Activated naive CD4-positive, alpha-beta T cell treated with anti-CD3 and anti-CD28 coated beads, Interleukin-2, amount 50 U/mL, for 16 hours (primary cell): ENCODE results near the gene B3GALT6.
"Not testable (repeated sequence)": the region's sequence is repeated elsewhere in the genome, so short reads cannot be mapped to it uniquely, and the experiment has no call there.

ENCODE experiments used
- DNase-seq: peaks from one replicate; pipeline ENCODE4 v3.0.0-alpha.2; 2020

The B3GALT6 gene

DNA sequence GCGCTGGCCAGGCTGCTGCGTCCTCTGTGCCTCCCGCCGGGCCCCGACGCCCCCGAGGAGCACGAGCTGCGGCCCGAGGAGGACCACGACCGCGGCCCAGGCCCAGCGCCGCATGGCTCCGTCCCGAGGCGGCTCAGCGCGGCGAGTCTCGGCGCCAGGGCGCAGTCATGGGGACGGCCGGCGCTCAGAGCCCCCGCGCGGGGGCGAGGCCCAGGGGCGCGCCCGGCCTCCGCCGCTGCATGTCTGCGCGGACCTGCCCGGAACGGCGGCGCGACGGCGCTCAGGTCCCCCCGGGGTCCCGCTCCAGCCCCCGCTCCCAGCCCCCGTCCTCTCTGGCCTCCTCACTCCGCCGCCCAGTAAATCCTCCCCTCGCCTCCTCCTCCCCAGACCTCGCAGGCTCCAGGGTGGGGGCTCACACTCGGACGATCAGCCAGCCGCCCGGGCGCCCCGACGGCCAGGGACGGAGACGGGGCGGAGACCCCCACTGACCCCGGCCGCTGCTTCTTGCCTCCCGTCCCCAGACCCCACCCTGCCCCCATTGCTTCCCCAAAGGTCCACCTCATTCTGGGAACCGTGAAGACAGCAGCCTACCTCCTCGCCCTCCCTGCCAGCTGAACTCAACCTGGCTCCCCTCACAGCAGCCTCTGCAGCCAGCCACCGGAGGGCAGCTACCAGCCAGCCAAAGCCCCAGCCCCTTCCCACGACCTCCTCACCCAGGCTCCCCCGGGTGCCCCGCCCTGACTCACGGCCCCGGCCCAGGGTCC, 14.7 kb downstream of the B3GALT6 start, which contains the start of gene C1QTNF12:
C1QTNF12 (minus strand) TSS at position 146 of the 764 bp plus-strand sequence; CDS start at position 114, 32 bp downstream.
- no peak for DNase-seq

DNA sequence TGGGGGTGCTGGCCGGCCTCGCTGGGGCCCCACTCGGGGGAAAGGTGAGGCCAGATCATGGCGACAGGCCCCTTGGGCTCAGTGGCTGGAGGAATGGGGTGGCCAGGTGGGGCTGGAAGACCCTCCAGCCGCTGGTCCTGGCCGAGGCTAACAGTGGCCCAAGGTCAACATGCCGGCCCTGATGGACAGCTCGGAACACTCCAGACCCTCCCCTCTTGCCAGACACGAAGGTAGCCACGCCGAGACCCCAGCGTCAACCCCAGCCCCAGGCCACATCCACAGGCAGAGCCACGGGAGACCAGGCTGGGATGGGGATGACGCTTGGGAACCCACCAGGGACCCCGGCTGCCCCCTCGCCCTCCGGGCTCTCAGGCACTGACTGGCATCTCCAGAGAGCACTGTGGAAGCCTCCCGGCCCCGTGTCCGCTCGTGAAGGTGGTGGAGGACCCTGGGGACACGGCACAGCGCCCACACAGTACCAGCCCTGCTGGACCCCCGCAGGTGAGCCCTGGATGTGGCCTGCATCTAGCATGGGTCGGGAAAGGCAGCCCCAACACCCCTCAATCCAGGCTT, 15.4 kb downstream of the B3GALT6 start:
- DNase-seq: no peak

DNA sequence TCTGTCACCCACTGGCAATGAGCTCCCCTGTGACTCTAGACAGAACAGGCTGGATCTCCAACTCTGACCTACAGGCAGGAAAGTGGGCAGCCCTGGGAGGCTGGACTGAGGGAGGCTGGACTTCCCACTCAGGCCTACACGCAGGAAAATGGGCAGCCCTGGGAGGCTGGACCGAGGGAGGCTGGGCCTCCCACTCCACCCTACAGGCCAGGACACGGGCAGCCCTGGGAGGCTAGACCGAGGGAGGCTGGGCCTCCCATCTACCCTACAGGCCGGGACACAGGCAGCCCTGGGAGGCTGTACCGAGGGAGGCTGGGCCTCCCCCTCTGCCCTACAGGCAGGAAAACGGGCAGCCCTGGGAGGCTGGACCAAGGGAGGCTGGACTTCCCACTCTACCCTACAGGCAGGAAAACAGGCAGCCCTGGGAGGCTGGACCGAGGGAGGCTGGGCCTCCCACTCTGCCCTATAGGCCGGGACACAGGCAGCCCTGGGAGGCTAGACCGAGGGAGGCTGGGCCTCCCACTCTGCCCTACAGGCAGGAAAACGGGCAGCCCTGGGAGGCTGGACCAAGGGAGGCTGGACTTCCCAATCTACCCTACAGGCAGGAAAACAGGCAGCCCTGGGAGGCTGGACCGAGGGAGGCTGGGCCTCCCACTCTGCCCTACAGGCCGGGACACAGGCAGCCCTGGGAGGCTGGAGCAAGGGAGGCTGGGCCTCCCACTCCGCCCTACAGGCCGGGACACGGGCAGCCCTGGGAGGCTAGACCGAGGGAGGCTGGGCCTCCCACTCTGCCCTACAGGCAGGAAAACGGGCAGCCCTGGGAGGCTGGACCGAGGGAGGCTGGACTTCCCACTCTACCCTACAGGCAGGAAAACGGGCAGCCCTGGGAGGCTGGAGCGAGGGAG, 16.2 kb downstream of the B3GALT6 start:
- DNase-seq: not testable (repeated sequence)

DNA sequence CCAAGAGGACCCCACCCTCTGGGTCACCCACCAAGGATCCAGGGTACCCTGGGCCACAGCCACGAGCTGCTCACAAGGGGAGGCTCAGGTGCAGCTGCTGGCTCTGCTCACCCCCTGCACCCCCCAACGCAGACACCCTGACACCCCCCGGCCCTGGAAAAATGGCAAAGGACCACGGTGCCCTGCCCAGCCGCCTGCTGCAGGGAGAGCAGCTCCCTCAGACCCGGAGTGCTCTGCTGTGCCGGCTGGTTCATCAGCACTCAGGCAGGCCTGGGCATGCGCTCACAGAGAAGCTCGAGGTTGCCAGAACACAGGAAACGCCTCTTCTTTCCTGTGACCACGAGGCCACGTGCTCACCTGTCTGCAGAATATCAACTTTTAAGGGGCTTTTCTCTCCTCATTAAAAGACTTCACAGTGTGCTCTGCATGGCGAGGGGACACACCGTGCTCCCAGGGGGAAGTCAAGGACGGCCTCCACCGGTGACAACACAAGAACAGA, 18.8 kb downstream of the B3GALT6 start:
- peak; percentile 66 for DNase-seq

DNA sequence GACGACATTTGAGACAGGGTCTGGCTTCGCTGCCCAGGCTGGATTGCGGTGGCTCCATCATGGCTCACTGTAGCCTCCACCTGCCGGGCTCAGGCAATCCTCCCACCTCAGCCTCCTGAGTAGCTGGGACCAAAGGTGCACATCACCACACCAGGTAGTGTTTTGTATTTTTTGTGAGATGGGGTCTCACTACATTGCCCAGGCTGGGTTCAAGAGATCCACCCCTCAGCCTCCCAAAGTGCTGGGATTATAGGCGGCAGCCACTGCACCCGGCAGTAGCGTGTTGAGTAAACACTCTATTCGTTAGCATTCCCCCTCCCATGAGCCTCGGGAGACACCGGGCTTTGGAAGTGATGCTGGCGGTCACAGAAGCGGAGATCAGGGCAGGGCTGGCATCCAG, 21.3 kb downstream of the B3GALT6 start:
- DNase-seq: no peak

DNA sequence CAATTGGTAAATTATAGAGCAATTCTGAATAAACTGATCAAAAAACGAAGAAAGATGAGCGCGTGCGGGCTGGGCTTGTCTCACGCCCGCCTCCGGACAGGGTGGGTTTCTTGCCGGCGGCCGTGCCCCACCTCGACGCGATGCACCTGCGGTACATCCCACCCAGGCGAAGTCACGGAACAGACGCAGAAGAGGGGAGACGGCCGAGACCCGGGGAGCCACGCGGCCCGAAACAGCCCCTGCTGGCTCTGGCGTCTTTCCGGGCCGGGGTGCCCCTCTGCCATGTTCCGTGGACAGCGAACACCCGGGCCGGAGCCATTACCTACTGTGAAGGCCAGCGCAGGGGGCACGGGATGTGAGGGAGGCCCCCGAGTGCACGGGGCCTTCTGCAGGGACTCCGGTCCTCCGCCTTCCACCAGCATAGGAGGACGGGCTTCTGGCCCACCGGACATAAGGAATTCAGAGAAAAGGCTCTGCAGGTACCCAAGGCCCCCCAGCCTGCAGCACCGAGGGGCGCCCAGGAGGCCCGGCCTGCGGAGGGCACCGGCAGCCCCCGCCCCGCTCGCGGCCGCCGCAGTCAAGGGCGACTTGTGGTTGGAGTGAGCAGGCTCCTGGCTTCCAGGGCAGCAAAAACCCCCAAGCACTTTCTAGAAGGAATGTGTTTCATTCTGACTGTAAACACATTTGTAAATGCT, 22.1 kb downstream of the B3GALT6 start:
- DNase-seq: no peak

DNA sequence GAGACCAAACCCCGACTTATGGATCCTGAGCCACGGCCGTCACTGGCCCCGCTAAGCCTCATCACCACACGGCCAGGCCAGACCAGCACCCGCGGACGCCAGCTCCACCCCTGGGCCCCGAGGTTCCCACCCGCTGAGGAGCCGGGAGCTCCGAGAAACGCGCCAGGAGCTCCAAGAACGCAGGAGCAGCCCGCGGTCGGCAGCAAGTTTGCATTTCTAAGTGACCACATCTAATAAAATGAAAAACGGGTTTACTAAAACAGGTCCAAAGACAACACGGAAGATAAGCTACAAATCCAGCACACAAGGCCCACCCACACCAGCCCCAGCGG, 22.6 kb downstream of the B3GALT6 start:
- no peak for DNase-seq

DNA sequence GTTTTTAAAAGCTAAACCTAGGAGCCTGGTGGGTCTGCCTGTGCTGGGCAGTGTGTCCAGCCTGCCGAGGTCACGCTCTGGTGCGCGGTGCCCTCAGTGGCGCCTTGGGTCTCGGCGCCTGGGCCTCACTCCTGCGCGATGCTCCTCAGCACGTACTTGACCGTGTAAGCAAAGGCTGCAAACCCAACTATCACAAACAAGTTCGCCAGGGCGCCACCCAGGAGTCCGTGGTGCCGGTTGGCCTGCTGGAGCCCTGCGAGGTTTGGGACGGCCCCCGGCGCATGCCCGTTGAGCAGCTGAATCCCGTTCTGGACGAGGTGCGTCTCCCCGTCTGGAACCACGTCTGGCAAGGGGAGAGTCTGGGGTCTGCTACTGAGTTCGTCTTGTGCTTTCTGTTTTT, 23.0 kb downstream of the B3GALT6 start:
- DNase-seq: no peak

DNA sequence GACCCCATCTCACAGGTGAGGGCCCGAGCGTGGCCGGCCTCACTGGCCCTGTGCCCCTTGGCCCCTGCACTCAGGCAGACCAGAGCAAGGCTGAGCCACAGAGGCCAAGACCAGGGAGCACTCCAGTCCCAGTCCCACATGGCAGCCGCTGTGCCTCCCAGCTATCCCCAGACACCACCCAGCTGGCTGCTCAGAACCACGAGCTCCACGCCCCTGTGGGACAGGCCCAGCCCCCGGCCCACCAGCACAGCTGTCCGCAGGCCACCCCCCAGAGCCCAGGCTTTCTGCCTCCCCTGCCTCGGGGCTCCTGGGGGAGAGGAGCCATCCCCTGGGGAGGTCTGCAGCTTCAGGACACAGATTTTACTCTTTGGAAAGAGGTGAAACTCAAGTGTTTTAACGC, 23.6 kb downstream of the B3GALT6 start:
- DNase-seq: no peak

DNA sequence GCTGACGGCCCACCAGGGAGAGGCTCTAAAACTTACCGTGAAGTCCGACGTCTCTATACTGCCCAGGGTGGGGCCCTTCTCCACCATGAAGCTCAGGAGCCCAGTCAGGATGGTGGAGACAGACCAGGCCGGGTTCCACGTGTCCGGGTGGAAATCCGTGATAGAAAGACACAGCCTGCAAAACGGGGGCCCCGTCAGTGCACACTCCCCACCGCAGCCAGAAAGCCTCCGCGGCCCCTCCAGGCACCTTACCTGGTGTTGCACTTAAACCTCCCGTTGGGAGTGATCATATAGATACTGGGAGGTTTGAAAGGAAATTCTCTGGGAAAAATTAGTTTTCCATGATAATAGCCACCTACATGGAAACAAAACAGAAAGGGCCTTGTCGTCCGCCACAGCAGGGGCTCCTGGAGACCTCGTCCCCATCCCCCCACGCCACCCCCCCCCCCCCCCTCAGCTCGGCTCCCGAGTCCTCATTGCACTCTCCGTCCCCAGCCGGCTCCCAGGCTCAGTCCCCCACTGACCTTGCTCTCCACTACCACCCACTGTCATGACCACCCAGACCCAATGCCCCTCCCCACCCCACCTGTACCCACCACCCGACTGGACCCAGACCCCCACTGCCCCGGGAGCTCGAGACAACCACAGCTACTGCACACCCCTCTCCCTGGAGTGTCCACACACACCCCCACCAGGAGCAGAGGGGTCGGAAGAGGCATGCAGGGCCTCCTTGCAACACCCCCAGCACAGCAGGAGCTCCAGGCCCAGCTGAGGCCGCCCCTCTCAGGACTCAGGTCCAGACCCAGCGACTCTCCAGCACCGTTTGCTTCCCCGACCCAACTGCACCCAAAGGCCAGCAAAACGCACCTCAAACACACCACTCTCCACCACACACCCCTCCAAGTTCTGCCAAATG, 25.2 kb downstream of the B3GALT6 start:
- no peak for DNase-seq

DNA sequence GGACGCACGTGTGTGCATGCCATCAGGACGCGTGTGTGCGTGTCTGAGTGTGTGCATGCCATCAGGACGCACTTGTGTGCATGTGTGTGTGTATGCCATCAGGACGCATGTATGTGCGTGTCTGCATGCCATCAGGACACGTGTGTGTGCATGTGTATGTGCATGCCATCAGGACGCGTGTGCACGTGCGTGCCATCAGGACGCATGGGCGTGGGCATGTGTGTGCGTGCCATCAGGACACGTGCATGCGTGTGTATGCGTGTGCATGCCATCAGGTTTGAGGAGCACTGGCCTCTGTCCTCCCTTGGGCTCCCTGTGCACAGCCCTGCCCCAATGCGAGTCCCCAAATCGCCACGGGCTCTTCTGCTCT, 27.1 kb downstream of the B3GALT6 start:
- DNase-seq: no peak

DNA sequence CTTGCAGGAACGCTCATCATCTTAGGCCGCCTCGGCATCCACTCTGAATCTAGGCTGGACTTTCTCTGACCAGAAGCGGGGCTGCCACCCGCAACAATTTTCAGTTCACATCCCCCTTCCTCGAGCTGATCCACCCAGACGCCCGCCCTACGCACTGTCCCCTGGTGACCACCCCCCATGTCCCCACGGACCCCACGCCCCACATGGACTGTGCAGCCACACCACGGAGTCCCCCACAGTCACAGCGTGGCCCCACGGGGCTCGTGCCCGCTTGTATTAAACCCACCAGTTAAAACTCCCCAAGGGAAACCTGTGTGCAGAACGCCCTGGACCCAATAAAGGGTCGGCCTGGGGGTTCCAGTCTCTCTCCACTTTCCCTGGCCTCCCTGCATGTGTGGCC, 27.5 kb downstream of the B3GALT6 start:
- DNase-seq: no peak

DNA sequence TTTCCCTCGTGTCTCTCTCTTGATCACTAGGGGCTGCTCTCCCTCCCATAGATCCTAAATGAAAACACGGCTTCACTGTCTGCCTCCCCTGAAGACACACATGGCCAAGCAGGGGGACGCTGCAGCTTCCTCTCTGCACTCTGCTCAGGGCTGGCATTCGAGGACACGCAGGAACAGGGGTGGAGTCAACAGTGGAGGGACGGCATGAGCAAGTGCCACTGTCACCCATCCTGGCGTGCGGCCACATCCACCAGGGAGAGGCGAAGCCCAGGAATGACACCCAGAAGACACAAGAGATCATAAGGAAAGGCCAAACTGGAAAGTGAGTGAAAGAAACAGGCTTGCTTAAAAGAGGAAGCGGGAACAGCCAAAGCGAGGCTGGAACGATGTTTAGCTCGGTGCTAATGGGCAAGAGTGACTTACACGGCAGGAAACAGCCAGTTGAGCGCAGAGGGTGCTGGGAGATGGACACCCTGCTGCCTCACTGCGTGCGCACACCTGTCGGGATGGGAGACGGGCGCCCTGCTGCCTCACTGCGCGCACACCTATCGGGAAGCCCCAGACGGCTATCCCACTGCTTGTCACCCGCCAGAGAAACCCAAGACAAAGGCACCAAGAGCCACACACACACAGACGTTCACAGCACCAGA, 28.0 kb downstream of the B3GALT6 start:
- no peak for DNase-seq

DNA sequence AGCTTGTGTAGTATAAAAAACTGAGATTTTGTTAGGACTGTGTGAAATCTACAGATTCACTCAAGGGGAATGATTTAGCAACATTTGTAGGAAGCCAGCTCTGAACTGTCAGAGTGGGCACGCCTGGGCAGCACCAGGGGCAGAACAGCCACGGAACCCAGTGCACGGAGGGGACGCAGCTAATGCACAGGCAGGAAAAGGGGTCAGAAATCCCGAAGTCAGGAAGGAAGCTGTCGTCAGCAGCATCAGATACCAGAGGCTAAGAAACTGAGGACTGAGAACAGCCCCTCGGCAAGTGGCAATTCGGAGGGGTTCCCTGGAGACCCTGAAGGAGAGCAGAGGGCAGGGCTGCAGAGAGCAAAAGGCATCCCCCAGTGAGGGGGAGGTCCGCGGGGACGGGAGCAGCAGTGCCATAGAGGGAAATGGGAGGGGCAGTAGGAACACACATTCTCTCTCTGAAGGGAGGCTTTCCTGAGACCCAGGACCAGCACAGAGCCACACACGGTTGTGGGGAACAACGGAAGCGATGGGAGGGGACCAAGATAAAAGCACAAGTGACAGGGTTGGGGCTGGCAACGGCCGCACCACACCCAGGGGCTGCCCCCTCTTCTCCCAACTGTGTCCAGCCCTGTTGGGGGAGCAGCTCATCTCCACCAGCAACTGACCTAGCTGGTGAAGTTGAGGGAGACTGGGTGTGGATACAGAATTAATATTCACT, 29.0 kb downstream of the B3GALT6 start:
- DNase-seq: no peak

DNA sequence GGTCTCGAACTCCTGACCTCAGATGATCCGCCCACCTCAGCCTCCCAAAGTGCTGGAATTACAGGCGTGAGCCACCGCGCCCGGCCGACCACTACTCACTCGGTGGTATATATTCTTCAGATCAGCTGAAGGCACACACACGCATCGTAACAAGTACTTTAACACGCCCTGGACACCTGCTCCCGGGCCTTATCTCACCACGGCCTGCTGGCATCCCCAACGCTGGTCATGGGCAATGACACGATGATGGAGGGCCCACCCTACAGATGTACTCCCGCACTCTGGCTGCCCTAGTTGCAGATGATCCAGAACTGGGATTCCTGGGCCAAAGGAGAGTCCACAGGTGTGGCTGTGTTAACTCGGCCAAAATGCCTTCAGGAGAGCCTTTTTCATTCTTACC, 30.0 kb downstream of the B3GALT6 start:
- DNase-seq: no peak

DNA sequence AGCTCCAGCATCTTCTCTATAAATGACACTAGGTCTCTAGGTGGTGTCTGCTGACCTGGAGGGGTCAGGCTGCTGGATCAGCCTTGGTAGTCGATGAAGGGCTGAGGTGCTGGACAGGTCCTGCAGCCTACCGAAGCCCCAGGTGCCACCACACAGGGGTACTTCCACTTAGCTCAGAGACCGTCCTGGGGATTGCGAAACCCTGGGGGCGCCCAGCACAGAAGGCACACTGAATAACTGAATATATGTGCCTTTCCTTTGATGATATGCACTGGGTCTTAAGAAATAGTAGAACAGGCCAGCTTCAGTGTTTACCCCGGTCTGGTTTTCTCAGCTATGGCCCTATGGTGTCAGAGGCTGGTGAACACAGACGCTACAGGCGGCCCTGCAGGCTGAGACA, 30.7 kb downstream of the B3GALT6 start:
- no peak for DNase-seq

DNA sequence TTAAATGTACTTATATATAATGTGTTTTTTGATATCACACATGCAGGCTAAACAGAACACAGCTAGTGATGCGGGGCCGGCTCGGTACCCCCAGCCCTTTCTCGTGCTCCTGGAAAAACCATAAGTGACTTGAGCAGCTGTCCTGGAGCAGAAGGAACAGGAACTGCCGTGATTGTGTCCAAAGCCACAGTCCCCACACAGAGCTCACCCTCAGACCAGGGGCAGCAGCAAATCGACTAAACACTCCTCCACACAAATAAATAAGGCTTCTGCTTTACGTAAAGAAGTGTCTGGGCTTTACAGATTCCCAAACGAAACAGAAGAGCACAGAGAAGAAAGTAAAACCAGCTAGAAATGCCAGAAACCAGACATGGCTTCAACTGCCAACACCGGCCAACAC, 32.0 kb downstream of the B3GALT6 start:
- DNase-seq: no peak

DNA sequence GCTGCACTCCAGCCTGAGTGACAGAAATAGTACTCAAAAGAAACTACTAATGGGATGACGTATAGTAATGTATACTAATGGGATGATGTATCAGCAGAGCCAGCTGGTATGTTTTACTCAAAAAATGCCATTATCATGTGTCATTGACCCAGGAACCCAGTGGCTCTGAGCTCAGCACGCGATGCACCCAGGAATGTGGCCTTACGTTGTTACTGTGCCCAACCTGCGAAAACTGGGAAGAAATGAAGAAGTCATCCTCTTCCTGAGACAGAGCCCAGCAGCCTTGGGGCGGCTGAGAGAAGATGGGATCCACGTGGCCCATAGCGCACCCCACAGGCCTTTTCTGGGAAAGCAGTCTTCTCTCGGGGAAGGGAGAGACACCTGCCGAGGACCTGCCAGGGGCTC, 32.8 kb downstream of the B3GALT6 start:
- DNase-seq: no peak

DNA sequence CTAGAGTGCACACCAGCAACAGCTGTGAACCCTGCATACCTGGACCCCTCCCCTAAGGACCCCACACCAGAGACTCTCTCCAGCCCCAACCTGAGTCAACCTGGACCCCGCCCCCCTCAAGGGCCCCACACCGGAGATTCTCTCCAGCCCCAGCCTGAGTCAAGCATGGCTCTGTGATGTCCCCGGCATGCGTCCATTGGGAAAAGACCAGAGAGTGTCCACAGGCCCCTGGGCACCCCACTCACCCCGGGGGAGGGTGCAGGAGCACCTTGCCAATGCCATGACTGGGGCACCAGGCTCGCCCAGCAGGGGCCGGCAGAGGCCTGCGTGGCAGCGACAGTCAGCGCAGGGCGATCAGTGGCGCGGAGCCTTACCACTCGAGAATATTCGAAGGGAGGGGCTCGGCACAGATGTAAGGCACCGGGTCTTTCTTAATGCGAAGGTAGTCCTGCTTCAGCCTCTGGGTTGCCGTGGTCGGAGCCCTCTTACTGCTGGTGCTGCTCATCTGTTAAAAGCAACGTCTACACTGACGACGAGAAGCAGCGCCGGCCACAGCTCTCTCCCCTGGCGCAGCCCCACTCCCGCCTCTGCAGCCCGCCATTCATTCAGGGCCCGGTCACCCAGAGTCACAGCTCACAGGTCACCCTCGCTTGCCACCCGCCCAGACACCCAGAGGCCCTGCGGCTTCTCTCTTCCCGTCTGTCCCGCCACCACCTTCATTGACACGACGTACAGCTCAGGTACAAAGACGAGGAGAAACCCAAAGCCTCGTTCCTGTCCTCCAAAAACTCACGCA, 35.6 kb downstream of the B3GALT6 start:
- DNase-seq: no peak

DNA sequence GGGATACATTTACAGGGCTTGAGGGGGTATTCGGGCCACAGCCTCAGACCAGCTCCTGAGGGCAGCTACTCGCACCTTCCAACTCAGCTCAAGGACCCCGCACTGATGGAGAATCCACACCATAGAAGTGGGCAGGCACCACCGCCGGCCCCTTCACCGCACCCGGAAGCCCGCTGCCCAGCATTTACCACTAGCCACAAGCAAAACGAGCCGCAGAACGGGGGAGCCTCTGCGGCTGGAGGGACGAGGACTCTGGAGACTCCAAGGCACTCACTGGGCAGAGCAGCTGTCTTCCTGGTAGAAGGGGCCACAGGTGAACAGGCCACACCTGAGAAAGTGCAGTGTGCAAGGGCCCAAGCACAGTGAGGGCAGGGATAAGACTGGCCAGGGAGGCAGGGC, 36.2 kb downstream of the B3GALT6 start:
- no peak for DNase-seq
